OCI-LY1 (cell line): ENCODE data around the gene SPAG6.

Experiments
- H2AFZ ChIP-seq: fragments of 200-600 bp; sonication (generic), shearing (Covaris generic); 2 replicates; pipeline ENCODE4 v1.6.0; 2014; ENCODE audit warnings: antibody characterized with exemption, mild to moderate bottlenecking, low read length
- H3F3A ChIP-seq: fragments of 200-600 bp; sonication (generic), shearing (Covaris generic); 2 replicates; pipeline ENCODE4 v1.6.0; 2014; ENCODE audit warnings: mild to moderate bottlenecking, antibody characterized with exemption, low read length, moderate library complexity; ENCODE audit not compliant: insufficient read depth
- H3K27ac ChIP-seq: fragments of 200-600 bp; sonication (generic); 2 replicates; pipeline ENCODE4 v1.5.1; 2014; ENCODE audit warnings: low read length, mixed run types, mild to moderate bottlenecking, low read depth; ENCODE audit not compliant: poor library complexity, severe bottlenecking
- H3K27me3 ChIP-seq: fragments of 200-600 bp; sonication (generic); 2 replicates; pipeline ENCODE4 v1.6.0; 2014; ENCODE audit warnings: antibody characterized with exemption, mild to moderate bottlenecking, low read length, moderate library complexity; ENCODE audit not compliant: insufficient read depth
- H3K36me3 ChIP-seq: fragments of 200-600 bp; sonication (generic); 2 replicates; pipeline ENCODE4 v1.6.1; 2014; ENCODE audit warnings: mild to moderate bottlenecking, antibody characterized with exemption, low read length, moderate library complexity, mixed read lengths; ENCODE audit not compliant: insufficient read depth
- H3K4me1 ChIP-seq: fragments of 200-600 bp; sonication (generic); 2 replicates; pipeline ENCODE4 v1.5.1; 2014; ENCODE audit warnings: mild to moderate bottlenecking, low read length, moderate library complexity; ENCODE audit not compliant: insufficient read depth, severe bottlenecking
- H3K4me2 ChIP-seq: fragments of 200-600 bp; sonication (generic), shearing (Covaris generic); 2 replicates; pipeline ENCODE4 v1.6.1; 2014; ENCODE audit warnings: low read length
- H3K4me3 ChIP-seq: fragments of 200-600 bp; sonication (generic); 2 replicates; pipeline ENCODE4 v1.5.1; 2014; ENCODE audit warnings: low read length, low read depth, mild to moderate bottlenecking, mixed read lengths; ENCODE audit not compliant: poor library complexity, severe bottlenecking
- H3K79me2 ChIP-seq: fragments of 200-600 bp; shearing (Covaris generic); 2 replicates; pipeline ENCODE4 v1.6.1; 2016; ENCODE audit warnings: mixed run types, low read length, mixed read lengths; ENCODE audit not compliant: insufficient read depth
- H3K9ac ChIP-seq: fragments of 200-600 bp; sonication (generic), shearing (Covaris generic); 2 replicates; pipeline ENCODE4 v1.6.1; 2014; ENCODE audit warnings: mild to moderate bottlenecking, low read length, mixed read lengths
- H3K9me2 ChIP-seq: fragments of 200-600 bp; sonication (generic), shearing (Covaris generic); 2 replicates; pipeline ENCODE4 v1.6.1; 2014; ENCODE audit warnings: low read depth, mild to moderate bottlenecking, low read length, mixed read lengths
- H3K9me3 ChIP-seq: fragments of 200-600 bp; shearing (Covaris generic); 2 replicates; pipeline ENCODE4 v1.6.1; 2014; ENCODE audit warnings: low read length, mixed read lengths
- H4K20me1 ChIP-seq: fragments of 200-600 bp; sonication (generic), shearing (Covaris generic); 2 replicates; pipeline ENCODE4 v1.6.0; 2016; ENCODE audit warnings: mild to moderate bottlenecking, low read length; ENCODE audit not compliant: insufficient read depth
- EZH2 ChIP-seq: fragments of 200-600 bp; sonication (generic), shearing (Covaris generic); IDR thresholded peaks from 2 replicates; pipeline ENCODE4 v1.8.0; 2017; ENCODE audit warnings: borderline replicate concordance, mixed run types, mild to moderate bottlenecking, antibody characterized with exemption, low read length, moderate library complexity, mixed read lengths
- TF ChIP-seq, protein P1 (sequence below): fragments of 200-600 bp; sonication (generic), shearing (Covaris generic); IDR thresholded peaks from 2 replicates; pipeline ENCODE4 v1.5.1; 2017; ENCODE audit warnings: mild to moderate bottlenecking, antibody characterized with exemption, low read length, moderate library complexity, mixed read lengths

The SPAG6 gene

DNA sequence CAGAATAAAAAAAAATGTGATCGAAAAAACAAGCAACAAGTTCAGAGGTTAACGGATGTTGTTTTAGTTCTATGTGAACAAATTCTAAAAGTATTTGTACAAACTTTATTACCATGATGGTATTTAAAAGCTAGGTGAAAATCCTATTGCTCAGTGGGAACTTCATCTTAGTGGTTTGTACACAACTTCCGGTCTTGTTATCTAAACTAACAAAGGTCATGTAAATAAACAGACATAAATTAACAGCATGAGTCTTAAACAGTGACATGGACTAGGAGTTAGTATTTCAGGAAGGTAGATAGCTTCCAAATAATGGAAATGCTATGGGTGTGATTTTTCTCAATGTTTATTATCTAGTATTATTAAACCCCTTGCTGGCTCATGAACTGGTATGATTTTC, 83.8 kb downstream of the SPAG6 start:
- Histone ChIP-seq H3K27me3 (no peaks in the 10 kb centered on the region; the same call in 1 of the 2 replicates), H3K27ac (no peak overlapping the region), H3K79me2 (no peaks in the 10 kb centered on the region), H3K9me3 (no peaks in the 10 kb centered on the region), H3K4me2 (no peak overlapping the region), H3K4me1 (no peaks in the 10 kb centered on the region), H3K36me3 (no peaks in the 10 kb centered on the region), H3K9me2 (no peaks in the 10 kb centered on the region), H2AFZ (no peak overlapping the region), H3F3A (no peaks in the 10 kb centered on the region), H3K4me3 (no peak overlapping the region), H4K20me1 (no peaks in the 10 kb centered on the region), H3K9ac (no peak overlapping the region)
- TF ChIP-seq, protein P1, sequence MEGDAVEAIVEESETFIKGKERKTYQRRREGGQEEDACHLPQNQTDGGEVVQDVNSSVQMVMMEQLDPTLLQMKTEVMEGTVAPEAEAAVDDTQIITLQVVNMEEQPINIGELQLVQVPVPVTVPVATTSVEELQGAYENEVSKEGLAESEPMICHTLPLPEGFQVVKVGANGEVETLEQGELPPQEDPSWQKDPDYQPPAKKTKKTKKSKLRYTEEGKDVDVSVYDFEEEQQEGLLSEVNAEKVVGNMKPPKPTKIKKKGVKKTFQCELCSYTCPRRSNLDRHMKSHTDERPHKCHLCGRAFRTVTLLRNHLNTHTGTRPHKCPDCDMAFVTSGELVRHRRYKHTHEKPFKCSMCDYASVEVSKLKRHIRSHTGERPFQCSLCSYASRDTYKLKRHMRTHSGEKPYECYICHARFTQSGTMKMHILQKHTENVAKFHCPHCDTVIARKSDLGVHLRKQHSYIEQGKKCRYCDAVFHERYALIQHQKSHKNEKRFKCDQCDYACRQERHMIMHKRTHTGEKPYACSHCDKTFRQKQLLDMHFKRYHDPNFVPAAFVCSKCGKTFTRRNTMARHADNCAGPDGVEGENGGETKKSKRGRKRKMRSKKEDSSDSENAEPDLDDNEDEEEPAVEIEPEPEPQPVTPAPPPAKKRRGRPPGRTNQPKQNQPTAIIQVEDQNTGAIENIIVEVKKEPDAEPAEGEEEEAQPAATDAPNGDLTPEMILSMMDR: no peak
- TF ChIP-seq EZH2: no peak

DNA sequence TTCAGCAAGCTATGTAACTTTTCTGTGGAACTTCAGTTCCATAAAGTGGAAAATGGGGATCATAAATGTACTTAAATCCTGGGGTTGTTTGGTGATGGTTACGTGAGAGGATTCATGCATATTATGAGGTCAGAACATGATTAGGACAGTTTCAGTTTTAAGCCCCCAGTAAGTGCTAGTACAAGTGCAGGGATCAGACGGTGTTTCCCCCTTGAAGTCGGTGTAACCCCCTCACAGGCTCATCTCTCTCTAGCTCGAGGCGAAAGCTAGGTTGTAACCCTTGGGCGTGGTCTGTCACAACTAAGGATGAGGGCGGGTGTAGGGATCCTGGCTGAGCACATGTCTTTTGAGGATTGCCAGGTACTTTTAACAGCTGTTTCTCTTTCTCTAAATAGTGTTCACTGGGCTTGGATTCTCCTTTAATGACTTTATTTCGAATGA, 84.7 kb downstream of the SPAG6 start:
- Histone ChIP-seq H3K27ac (no peak overlapping the region), H3F3A (no peaks in the 10 kb centered on the region), H3K27me3 (no peaks in the 10 kb centered on the region; the same call in 1 of the 2 replicates), H3K4me2 (no peak overlapping the region), H3K4me3 (no peak overlapping the region), H3K9me3 (no peaks in the 10 kb centered on the region), H3K36me3 (no peaks in the 10 kb centered on the region), H3K9me2 (no peaks in the 10 kb centered on the region), H2AFZ (no peak overlapping the region), H3K4me1 (no peaks in the 10 kb centered on the region), H4K20me1 (no peaks in the 10 kb centered on the region), H3K9ac (no peak overlapping the region), H3K79me2 (no peaks in the 10 kb centered on the region)
- no peak for TF ChIP-seq EZH2
- TF ChIP-seq, protein P1: no peak

DNA sequence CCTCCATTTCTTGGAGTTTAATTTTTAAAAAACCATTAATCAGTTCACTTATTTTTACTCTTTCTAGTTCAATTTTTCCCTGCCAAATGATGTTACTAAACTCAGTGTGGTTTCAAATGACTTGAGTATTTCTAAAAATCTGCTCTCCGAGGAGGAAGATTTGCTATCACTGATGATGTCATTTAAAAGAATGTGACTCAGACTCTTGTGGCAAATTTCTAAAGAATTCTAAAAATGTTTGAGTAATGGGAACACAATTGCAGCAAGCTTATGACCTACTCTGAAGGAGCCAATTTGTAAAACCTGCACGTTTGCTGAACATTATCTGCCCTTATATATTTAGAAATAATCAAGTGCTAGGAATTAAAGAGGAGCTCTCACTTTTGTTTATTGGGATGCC, 88.6 kb downstream of the SPAG6 start:
- no peaks in the 10 kb centered on the region for H3K9me3 ChIP-seq
- no peaks in the 10 kb centered on the region for H3K79me2 ChIP-seq
- no peaks in the 10 kb centered on the region for H3K9me2 ChIP-seq
- peaks cover 7% of the 10 kb centered on the region; the same call in 1 of the 2 replicates for H3K27me3 ChIP-seq
- no peak overlapping the region for H3K4me3 ChIP-seq
- H3F3A ChIP-seq: no peaks in the 10 kb centered on the region
- H3K36me3 ChIP-seq: no peaks in the 10 kb centered on the region
- H3K9ac ChIP-seq: no peak overlapping the region
- H3K27ac ChIP-seq: no peak overlapping the region
- H2AFZ ChIP-seq: no peak overlapping the region
- no peaks in the 10 kb centered on the region for H4K20me1 ChIP-seq
- H3K4me1 ChIP-seq: peaks cover 18% of the 10 kb centered on the region
- TF ChIP-seq EZH2: no peak
- TF ChIP-seq, protein P1: no peak
- H3K4me2 ChIP-seq: no peak overlapping the region
